ENCODE results near the gene FBXO31.

FBXO31 gene

GRCh38 chr16:87314990-87315420, 68.6 kb downstream of the FBXO31 start:
- peaks cover 10% of the 10 kb centered on the region for H3K36me3 ChIP-seq (ENCODE audit: insufficient read depth, low read length)

GRCh38 chr16:87312008-87312407, 71.6 kb downstream of the FBXO31 start:
- DNase-seq (no peak), ATAC-seq (ENCODE audit: insufficient read depth, low read depth) (no peak)
- Histone ChIP-seq H3K9ac (ENCODE audit: low read depth, low read length) (no peak overlapping the region), H3K4me2 (ENCODE audit: insufficient read depth, low read length) (no peak overlapping the region), H3K4me3 (ENCODE audit: low read depth in 1 of 2, low read length in 2 of 2) (no peak overlapping the region), H3K9me3 (ENCODE audit: insufficient read depth, low read length, severe bottlenecking) (peaks cover 3% of the 10 kb centered on the region), H3K27ac (ENCODE audit: low read length) (no peak overlapping the region), H4K20me1 (ENCODE audit: insufficient read depth, low read length) (no peaks in the 10 kb centered on the region), H3K79me2 (ENCODE audit: insufficient read depth, low read length) (no peaks in the 10 kb centered on the region), H3K36me3 (ENCODE audit: insufficient read depth, low read length) (no peaks in the 10 kb centered on the region), H3K27me3 (ENCODE audit: insufficient read depth, low read length, poor library complexity) (no peaks in the 10 kb centered on the region), H3K4me1 (ENCODE audit: insufficient read depth, low read length) (peaks cover 10% of the 10 kb centered on the region), H2AFZ (ENCODE audit: low read depth, low read length) (no peak overlapping the region)
- TF ChIP-seq EZH2 (IDR thresholded peaks at IDR 0.05; ENCODE audit: borderline replicate concordance, low read depth, low read length, severe bottlenecking) (no peak), CTCF (IDR thresholded peaks at IDR 0.05; ENCODE audit: borderline replicate concordance, extremely low read depth, low read length, poor library complexity, severe bottlenecking) (no peak)

More at GRCh38 chr16:87314990-87315420, 68.6 kb downstream of the FBXO31 start:
- H3K4me1 ChIP-seq (ENCODE audit: insufficient read depth, low read length), result peaks cover 23% of the 10 kb centered on the region
- TF ChIP-seq CTCF (IDR thresholded peaks at IDR 0.05; ENCODE audit: borderline replicate concordance, extremely low read depth, low read length, poor library complexity, severe bottlenecking), result no peak
- TF ChIP-seq EZH2 (IDR thresholded peaks at IDR 0.05; ENCODE audit: borderline replicate concordance, low read depth, low read length, severe bottlenecking), result no peak
- H3K79me2 ChIP-seq (ENCODE audit: insufficient read depth, low read length), result peaks cover 20% of the 10 kb centered on the region
- DNase-seq (no peak), ATAC-seq (ENCODE audit: insufficient read depth, low read depth) (no peak)
- 0 out of 2 replicates have a peak, but pooled peaks cover 3% of the 10 kb centered on the region for H4K20me1 ChIP-seq (ENCODE audit: insufficient read depth, low read length)
- H3K9me3 ChIP-seq (ENCODE audit: insufficient read depth, low read length, severe bottlenecking), result no peaks in the 10 kb centered on the region
- H3K27ac ChIP-seq (ENCODE audit: low read length), result no peak overlapping the region
- H2AFZ ChIP-seq (ENCODE audit: low read depth, low read length), result no peak overlapping the region
- H3K4me3 ChIP-seq (ENCODE audit: low read depth in 1 of 2, low read length in 2 of 2), result no peak overlapping the region
- no peaks in the 10 kb centered on the region for H3K27me3 ChIP-seq (ENCODE audit: insufficient read depth, low read length, poor library complexity)
- H3K4me2 ChIP-seq (ENCODE audit: insufficient read depth, low read length), result no peak overlapping the region
- H3K9ac ChIP-seq (ENCODE audit: low read depth, low read length), result no peak overlapping the region

DNA sequence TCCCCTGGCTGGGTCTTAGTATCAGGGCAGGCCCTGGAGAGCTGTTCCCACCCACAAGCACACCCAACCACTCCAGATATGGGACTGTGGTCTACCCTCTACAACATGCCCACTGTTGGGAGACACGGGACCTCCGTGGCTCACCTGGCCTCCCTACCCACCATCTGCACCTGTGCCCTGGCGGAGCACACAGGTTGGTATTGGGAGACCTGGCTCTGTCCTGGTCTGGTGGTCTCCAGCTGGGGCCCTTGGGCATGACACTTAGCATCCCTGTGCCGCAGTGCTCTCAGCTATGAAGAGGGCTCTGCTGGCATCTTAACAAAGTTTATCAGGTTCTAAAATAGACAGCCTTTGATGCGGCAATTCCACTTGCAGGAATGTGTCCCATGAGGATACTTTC, 72.2 kb downstream of the FBXO31 start:
- ATAC-seq (ENCODE audit: insufficient read depth, low read depth) (no peak), DNase-seq (no peak)
- Histone ChIP-seq H3K36me3 (ENCODE audit: insufficient read depth, low read length) (no peaks in the 10 kb centered on the region), H3K9me3 (ENCODE audit: insufficient read depth, low read length, severe bottlenecking) (peaks cover 3% of the 10 kb centered on the region), H3K4me1 (ENCODE audit: insufficient read depth, low read length) (peaks cover 4% of the 10 kb centered on the region), H3K79me2 (ENCODE audit: insufficient read depth, low read length) (no peaks in the 10 kb centered on the region), H3K9ac (ENCODE audit: low read depth, low read length) (no peak overlapping the region), H4K20me1 (ENCODE audit: insufficient read depth, low read length) (no peaks in the 10 kb centered on the region), H3K4me3 (ENCODE audit: low read depth in 1 of 2, low read length in 2 of 2) (no peak overlapping the region), H3K27ac (ENCODE audit: low read length) (no peak overlapping the region), H3K4me2 (ENCODE audit: insufficient read depth, low read length) (no peak overlapping the region), H3K27me3 (ENCODE audit: insufficient read depth, low read length, poor library complexity) (no peaks in the 10 kb centered on the region), H2AFZ (ENCODE audit: low read depth, low read length) (no peak overlapping the region)
- no peak for TF ChIP-seq EZH2 (IDR thresholded peaks at IDR 0.05; ENCODE audit: borderline replicate concordance, low read depth, low read length, severe bottlenecking)
- TF ChIP-seq CTCF (IDR thresholded peaks at IDR 0.05; ENCODE audit: borderline replicate concordance, extremely low read depth, low read length, poor library complexity, severe bottlenecking), result no peak

- H3K4me2 ChIP-seq (ENCODE audit: insufficient read depth, low read length), result no peak overlapping the region
- H2AFZ ChIP-seq (ENCODE audit: low read depth, low read length), result no peak overlapping the region
- H3K27me3 ChIP-seq (ENCODE audit: insufficient read depth, low read length, poor library complexity), result no peaks in the 10 kb centered on the region
- DNase-seq (no peak), ATAC-seq (ENCODE audit: insufficient read depth, low read depth) (no peak)
- no peaks in the 10 kb centered on the region for H4K20me1 ChIP-seq (ENCODE audit: insufficient read depth, low read length)
- no peak overlapping the region for H3K27ac ChIP-seq (ENCODE audit: low read length)
- no peaks in the 10 kb centered on the region for H3K79me2 ChIP-seq (ENCODE audit: insufficient read depth, low read length)
- H3K9me3 ChIP-seq (ENCODE audit: insufficient read depth, low read length, severe bottlenecking), result peaks cover 3% of the 10 kb centered on the region
- TF ChIP-seq EZH2 (IDR thresholded peaks at IDR 0.05; ENCODE audit: borderline replicate concordance, low read depth, low read length, severe bottlenecking) (no peak), CTCF (IDR thresholded peaks at IDR 0.05; ENCODE audit: borderline replicate concordance, extremely low read depth, low read length, poor library complexity, severe bottlenecking) (no peak)
- H3K9ac ChIP-seq (ENCODE audit: low read depth, low read length), result no peak overlapping the region
- no peaks in the 10 kb centered on the region for H3K4me1 ChIP-seq (ENCODE audit: insufficient read depth, low read length)
- H3K36me3 ChIP-seq (ENCODE audit: insufficient read depth, low read length), result no peaks in the 10 kb centered on the region
- H3K4me3 ChIP-seq (ENCODE audit: low read depth in 1 of 2, low read length in 2 of 2), result no peak overlapping the region
These were observed 73.0 kb downstream of the FBXO31 start for GRCh38 chr16:87310610-87311009.
